ENCODE measurements around the gene NBEA.

NBEA gene

GRCh38 chr13:35702316-35702715, 760.2 kb downstream of the NBEA start:
- in situ Hi-C loops (cut with HindIII; ENCODE audit: low sequenced_read_pairs) = no loop called here
- no peak overlapping the region for H3K4me3 ChIP-seq (ENCODE audit: low read depth, low read length)
- DNase-seq (ENCODE audit: low read depth) = no peak
- TF ChIP-seq CTCF (IDR thresholded peaks at IDR 0.05; ENCODE audit: low read depth, low read length, missing control alignments) = no peak

- no peak for DNase-seq (ENCODE audit: low read depth)
- no peak overlapping the region for H3K4me3 ChIP-seq (ENCODE audit: low read depth, low read length)
- in situ Hi-C loops (cut with HindIII; ENCODE audit: low sequenced_read_pairs) = no loop called here
- TF ChIP-seq CTCF (IDR thresholded peaks at IDR 0.05; ENCODE audit: low read depth, low read length, missing control alignments) = no peak
Measured at GRCh38 chr13:35703061-35703460, 761.0 kb downstream of the NBEA start.

- H3K4me3 ChIP-seq (ENCODE audit: low read depth, low read length) = no peak overlapping the region
- no peak for TF ChIP-seq CTCF (IDR thresholded peaks at IDR 0.05; ENCODE audit: low read depth, low read length, missing control alignments)
- DNase-seq (ENCODE audit: low read depth) = no peak
- in situ Hi-C loops (cut with HindIII; ENCODE audit: low sequenced_read_pairs) = no loop called here
Measured at GRCh38 chr13:35704331-35704730, 762.3 kb downstream of the NBEA start.

- no peak for TF ChIP-seq CTCF (IDR thresholded peaks at IDR 0.05; ENCODE audit: low read depth, low read length, missing control alignments)
- H3K4me3 ChIP-seq (ENCODE audit: low read depth, low read length) = no peak overlapping the region
- in situ Hi-C loops (cut with HindIII; ENCODE audit: low sequenced_read_pairs) = no loop called here
- no peak for DNase-seq (ENCODE audit: low read depth)
Measured at GRCh38 chr13:35706281-35706680, 764.2 kb downstream of the NBEA start.

- in situ Hi-C loops (cut with HindIII; ENCODE audit: low sequenced_read_pairs) = no loop called here
- TF ChIP-seq CTCF (IDR thresholded peaks at IDR 0.05; ENCODE audit: low read depth, low read length, missing control alignments) = no peak
- no peak overlapping the region for H3K4me3 ChIP-seq (ENCODE audit: low read depth, low read length)
- DNase-seq (ENCODE audit: low read depth) = no peak
Measured at GRCh38 chr13:35706721-35707120, 764.7 kb downstream of the NBEA start.

- in situ Hi-C loops (cut with HindIII; ENCODE audit: low sequenced_read_pairs) = loop anchor here (5.0 kb wide), 1 partner anchor 65 kb away; no protein-coding TSS in a partner anchor
- H3K4me3 ChIP-seq (ENCODE audit: low read depth, low read length) = no peak overlapping the region
- no peak for DNase-seq (ENCODE audit: low read depth)
- no peak for TF ChIP-seq CTCF (IDR thresholded peaks at IDR 0.05; ENCODE audit: low read depth, low read length, missing control alignments)
Measured at GRCh38 chr13:35711909-35712308, 769.8 kb downstream of the NBEA start.
